Measurements from ENCODE around the gene CASP3.
"Not testable (repeated sequence)": the region's sequence is repeated elsewhere in the genome, so short reads cannot be mapped to it uniquely, and the experiment has no call there.

The CASP3 gene

DNA sequence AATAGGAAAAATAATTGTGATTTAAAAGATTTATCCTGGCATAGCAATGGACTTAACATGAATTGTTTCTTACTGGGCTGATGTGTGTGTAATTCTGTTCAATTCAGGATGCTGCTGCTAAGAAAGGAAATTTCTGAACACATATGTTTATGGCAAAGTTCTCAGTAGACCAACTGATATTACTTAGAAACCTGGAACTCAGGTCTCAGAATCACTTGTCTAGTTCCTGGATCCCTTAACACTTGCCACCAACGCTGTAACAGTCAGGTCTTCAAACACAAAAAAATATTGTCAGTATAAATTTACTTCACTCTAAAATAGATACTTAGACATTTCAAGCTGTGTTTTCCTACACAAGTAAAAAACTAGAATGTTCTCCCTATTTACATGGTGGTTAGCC is 5.5 kb downstream of the CASP3 start:
- in situ Hi-C loops (cut with MboI; ENCODE audit: low pct_unique_long_range_greater_than_20kb, low sequenced_read_pairs) = no loop called here

GRCh38 chr4:184641451-184641850 is 7.8 kb downstream of the CASP3 start:
- in situ Hi-C loops (cut with MboI; ENCODE audit: low pct_unique_long_range_greater_than_20kb, low sequenced_read_pairs) = no loop called here
- DNase-seq = no peak

More for the DNA sequence above, 5.5 kb downstream of the CASP3 start:
- DNase-seq = no peak

GRCh38 chr4:184641022-184641421 is 8.2 kb downstream of the CASP3 start:
- DNase-seq = no peak
- in situ Hi-C loops (cut with MboI; ENCODE audit: low pct_unique_long_range_greater_than_20kb, low sequenced_read_pairs) = no loop called here

DNA sequence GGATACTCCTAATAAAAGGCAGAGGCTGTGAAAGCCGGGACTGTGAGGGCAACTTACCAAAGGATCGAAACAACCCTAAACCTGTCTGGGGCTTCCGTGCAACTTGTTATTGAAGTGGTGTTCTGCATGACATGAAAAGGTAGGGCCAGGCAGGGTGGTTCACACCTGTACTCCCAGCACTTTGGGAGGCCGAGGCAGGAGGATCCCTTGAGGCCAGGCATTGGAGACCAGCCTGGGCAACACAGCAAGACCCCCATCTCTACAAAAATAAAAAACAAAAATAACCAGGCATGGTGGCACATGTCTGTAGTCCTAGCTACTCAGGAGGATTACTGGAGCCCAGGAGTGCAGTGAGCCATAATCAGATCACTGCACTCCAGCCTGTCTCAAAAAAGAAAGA is 12.3 kb downstream of the CASP3 start:
- in situ Hi-C loops (cut with MboI; ENCODE audit: low pct_unique_long_range_greater_than_20kb, low sequenced_read_pairs) = no loop called here
- DNase-seq = no peak

DNA sequence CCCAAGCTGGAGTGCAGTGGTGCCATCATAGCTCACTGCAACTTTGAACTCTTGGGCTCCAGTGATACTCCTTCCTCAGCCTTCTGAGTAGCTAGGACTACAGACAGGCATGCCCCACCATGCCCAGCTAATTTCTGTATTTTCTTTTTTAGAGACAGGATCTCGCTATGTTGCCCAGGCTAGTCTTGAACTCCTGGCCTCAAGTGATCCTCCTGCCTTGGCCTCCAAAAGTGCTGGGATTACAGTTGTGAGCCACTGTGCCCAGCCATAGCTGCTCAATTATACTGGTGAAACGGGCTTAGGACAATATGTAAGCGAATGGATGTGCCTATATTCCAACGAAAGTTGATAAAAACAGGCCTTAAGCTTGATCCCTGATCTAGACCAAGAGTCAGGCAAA is 13.1 kb downstream of the CASP3 start:
- in situ Hi-C loops (cut with MboI; ENCODE audit: low pct_unique_long_range_greater_than_20kb, low sequenced_read_pairs) = no loop called here
- DNase-seq = no peak

GRCh38 chr4:184635381-184635780 is 13.9 kb downstream of the CASP3 start:
- DNase-seq = no peak
- in situ Hi-C loops (cut with MboI; ENCODE audit: low pct_unique_long_range_greater_than_20kb, low sequenced_read_pairs) = no loop called here

DNA sequence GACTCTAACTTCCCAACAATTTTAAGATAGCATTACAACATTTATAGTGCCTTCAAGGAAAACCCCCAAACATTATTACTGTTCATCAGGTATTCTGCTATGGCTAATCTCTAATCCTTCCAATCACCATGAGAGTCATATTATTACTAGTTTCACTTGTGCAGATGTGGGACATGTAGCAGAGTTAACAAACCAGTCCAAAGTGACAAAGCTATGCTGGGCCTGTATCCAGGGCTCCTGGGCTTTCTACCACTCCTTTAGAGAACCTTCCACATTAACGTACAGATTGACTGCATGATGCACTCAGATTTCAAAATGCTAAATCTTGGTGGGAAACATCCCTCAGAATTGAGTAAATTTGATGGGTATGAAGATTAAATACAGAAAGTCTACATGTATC is 16.4 kb downstream of the CASP3 start:
- DNase-seq = no peak
- in situ Hi-C loops (cut with MboI; ENCODE audit: low pct_unique_long_range_greater_than_20kb, low sequenced_read_pairs) = no loop called here

GRCh38 chr4:184628103-184628502 is 21.1 kb downstream of the CASP3 start:
- DNase-seq = no peak
- in situ Hi-C loops (cut with MboI; ENCODE audit: low pct_unique_long_range_greater_than_20kb, low sequenced_read_pairs) = no loop called here

DNA sequence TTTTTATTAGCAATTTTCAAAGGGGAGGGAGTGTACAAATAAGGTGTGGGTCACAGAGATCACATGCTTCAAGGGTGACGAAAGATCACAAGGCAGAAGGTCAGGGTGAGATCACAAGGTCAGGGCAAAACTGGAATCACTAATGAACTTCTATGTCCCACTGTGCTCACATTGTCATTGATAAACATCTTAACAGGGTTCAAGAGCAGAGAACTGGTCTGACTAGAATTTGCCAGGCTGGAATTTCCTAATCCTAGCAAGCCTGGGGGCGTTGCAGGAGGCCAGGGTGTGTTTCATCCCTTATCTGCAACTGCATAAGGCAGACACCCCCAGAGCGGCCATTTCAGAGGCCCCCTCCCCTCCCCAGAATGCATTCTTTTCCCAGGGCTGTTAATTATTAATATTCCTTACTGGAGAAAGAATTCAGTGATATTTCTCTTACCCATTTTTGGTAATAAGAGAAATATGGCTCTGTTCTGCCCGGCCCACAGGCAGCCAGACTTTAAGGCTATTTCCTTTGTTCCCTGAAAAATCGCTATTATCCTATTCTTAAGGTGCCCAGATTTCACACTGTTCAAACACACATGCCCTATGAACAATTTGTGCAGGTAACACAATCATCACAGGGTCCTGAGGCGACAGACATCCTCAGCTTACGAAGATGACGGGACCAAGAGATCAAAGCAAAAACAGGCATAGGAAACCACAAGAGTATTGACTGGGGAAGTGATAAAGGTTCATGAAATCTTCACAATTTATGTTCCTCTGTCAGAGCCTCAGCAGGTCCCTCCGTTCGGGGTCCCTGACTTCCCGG is 23.3 kb downstream of the CASP3 start:
- DNase-seq; in situ Hi-C loops (cut with MboI; ENCODE audit: low pct_unique_long_range_greater_than_20kb, low sequenced_read_pairs): not testable (repeated sequence)

DNA sequence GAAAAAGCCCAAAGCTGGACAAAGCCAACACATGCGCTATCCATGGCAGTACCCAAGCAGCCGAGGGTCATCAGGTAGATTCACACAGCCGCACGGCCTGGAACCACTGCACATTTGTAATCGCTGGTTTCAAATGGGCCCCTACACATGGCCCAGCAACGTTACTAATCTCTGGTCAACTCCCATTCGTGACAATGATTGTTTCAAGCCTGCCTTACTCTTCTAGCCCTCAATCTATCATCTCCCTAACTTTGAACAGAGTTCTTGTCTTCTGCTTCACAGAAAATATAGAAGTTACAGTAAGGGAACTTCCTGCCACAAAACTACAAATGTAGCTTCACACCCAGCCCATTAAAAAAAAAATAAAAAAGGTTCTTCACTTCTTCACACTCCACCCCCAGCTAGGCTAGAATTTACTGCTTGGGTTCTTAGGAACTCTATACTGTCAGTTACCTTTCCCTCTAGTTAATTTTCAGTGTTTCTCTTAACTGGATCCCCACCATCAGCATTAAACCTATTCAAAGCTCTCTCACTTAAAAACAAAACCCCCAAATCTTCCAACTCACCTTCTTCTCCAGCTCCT is 24.2 kb downstream of the CASP3 start:
- in situ Hi-C loops (cut with MboI; ENCODE audit: low pct_unique_long_range_greater_than_20kb, low sequenced_read_pairs) = no loop called here

DNA sequence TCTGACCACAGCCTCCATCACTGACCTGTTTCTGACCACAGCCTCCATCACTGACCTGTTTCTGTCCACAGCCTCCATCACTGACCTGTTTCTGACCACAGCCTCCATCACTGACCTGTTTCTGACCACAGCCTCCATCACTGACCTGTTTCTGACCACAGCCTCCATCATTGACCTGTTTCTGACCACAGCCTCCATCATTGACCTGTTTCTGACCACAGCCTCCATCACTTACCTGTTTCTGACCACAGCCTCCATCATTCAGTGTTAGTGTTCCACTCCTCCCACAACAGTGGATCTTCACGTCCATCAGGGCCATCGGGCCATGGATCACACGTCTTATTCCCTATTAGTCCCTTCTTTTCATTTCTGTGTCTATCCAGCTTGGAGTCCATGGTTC is 24.7 kb downstream of the CASP3 start:
- in situ Hi-C loops (cut with MboI; ENCODE audit: low pct_unique_long_range_greater_than_20kb, low sequenced_read_pairs); DNase-seq: not testable (repeated sequence)

More for the DNA sequence above, 24.2 kb downstream of the CASP3 start:
- no peak for DNase-seq

DNA sequence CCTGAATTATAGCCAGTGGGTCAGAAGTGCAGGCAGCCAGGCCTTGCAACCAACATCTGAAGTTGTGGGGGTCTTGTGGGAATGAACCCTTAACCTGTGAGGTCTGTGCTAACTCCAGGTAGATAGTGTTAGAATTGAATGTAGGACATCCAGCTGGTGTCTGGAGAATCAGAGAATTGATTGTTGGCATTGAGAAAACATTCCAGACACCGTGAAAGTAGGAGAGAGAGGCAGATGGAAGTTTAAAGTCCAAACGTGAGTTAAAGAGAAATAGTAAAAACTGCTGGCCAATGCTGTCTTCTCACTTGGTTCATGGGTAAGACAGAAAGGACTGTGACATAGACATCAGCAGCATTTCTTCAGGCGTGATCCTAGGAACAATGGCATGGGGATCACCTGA is 27.7 kb downstream of the CASP3 start:
- no peak for DNase-seq
- in situ Hi-C loops (cut with MboI; ENCODE audit: low pct_unique_long_range_greater_than_20kb, low sequenced_read_pairs) = no loop called here

DNA sequence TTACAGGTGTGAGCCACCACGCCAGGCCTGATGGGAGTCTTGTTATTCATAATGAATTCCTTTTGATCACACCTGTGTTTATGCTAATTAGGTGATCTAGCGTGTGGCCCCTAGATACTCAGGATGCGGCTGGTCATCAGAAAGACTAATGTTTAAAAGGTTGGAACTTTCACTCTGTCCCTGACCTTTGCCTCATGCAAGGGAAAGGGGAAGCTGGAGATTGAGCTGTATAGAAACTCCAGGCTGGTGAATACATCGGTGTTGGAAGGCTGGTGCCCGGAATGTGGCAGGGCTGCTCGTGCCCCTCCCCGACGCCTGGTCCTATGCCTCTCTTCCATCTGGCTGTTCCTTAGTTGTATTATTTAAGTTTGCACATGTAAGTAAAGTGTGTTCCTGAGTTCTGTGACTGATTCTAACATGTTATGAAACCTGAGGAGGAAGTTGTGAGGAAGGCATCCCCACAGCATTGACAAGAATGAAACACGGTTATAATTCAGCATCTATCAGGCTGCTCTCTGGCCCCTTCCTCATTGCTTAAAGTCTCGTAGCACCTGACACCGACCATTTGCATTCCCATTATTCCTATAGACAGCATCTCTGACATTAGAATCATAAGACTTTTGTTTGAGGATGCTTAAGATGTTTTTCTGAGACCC is 28.9 kb downstream of the CASP3 start:
- in situ Hi-C loops (cut with MboI; ENCODE audit: low pct_unique_long_range_greater_than_20kb, low sequenced_read_pairs) = no loop called here
- DNase-seq = no peak

DNA sequence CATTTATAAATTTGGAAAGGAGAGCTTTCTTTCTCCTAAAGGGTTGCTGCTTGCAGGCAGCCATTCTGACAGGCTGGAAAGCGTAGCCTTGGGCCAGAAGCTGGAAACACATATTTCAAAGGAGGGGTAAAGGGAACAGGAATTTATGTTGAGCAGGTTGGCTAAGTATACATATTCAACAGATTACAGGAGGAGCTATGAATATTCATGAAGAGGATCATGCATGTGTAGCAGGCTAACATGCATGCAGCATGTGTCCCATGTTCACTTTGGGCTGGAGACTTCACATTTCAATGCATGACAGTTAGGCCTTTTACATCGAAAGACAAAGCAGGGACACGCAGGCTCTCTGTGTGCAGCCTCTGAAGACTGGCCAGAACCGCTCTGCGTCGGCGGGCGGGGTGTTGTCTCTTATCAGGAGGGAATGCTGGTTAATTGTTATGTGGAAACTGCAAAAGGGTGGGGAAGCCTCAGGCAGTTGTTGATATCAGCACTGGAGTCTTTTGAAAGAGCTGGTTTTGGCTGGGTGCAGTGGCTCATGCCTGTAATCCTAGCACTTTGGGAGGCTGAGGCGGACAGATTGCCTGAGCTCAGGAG is 31.5 kb downstream of the CASP3 start:
- in situ Hi-C loops (cut with MboI; ENCODE audit: low pct_unique_long_range_greater_than_20kb, low sequenced_read_pairs) = no loop called here
- no peak for DNase-seq

GRCh38 chr4:184616633-184617551 is 32.4 kb downstream of the CASP3 start:
- in situ Hi-C loops (cut with MboI; ENCODE audit: low pct_unique_long_range_greater_than_20kb, low sequenced_read_pairs) = no loop called here
- no peak for DNase-seq

DNA sequence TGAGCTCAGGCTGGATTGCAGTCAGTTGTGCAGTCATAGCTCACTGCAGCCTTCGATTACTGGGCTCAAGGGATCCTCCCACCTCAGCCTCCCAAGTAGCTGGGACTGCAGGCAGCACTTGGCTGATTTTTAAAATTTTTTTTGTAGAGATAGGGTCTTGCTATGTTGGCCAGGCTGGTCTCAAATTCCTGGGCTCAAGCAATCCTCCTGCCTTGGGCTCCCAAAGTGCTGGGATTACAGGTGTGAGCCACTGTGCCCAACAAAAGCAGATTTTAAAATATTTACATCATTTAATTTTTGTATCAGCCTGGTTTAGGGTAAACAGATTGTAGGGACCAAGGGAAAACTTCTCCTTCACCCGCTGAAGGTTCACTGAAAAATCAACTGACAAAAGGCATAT is 33.1 kb downstream of the CASP3 start:
- in situ Hi-C loops (cut with MboI; ENCODE audit: low pct_unique_long_range_greater_than_20kb, low sequenced_read_pairs); DNase-seq: not testable (repeated sequence)

DNA sequence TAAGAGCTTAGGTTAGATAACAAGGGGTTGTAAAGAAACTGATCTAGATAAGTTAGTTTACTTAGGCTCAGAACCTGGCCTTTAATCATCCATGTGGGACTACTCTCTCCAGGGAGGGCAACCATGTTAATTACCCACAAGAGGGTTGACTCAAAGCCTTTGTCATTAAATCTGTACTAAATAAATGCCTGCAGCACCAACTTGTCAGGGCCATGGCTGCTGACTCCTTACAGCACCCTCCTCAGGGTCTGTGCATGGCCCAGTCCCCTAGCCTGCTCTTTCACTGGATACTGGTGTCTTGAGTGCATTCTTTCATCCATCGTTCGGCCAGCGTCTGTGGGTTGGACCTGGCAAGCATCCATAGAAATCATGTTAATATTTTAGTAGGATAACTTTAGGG is 34.7 kb downstream of the CASP3 start:
- DNase-seq = no peak
- in situ Hi-C loops (cut with MboI; ENCODE audit: low pct_unique_long_range_greater_than_20kb, low sequenced_read_pairs) = no loop called here

DNA sequence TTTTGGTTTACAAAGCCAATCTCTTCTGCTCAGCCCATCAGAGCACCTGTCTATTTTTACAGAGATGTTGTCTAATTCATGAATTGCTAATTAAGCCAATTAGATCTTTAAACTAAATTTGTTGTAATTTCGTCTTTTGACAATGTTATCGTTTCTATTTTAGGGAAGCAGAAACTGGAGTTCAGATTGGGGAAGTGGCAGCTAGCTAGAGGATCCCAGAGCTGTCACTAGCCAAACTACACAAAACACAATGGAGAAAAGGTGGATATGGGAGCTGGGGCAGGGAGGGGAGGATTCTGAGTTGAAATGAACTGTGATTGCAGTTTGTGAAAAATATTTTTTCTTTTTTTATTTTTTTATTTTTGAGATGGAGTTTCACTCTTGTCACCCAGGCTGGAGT is 35.8 kb downstream of the CASP3 start:
- in situ Hi-C loops (cut with MboI; ENCODE audit: low pct_unique_long_range_greater_than_20kb, low sequenced_read_pairs) = no loop called here
- DNase-seq = peak; percentile 33

DNA sequence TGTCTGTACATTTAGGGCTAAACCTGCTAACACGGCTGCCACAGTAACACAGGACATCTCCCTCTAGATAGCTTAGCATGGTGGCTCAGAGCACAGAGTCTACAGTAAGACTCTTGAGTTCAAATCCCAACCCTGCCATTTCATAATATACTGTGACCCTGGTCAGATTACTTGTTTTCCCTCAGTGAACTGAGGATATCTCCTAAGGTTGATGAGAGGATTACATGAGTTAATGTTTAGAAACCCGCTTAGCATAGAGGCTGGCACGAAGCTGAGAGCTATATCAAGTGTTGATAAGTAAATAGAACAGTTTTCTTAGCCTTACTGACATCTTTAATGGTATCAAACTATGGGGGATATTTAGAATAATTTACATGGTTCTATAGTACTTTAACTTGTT is 37.2 kb downstream of the CASP3 start:
- in situ Hi-C loops (cut with MboI; ENCODE audit: low pct_unique_long_range_greater_than_20kb, low sequenced_read_pairs) = no loop called here

More for the DNA sequence above, 37.2 kb downstream of the CASP3 start:
- DNase-seq = no peak

Data from KBM-7 (cell line).